Panc1 (cell line): ENCODE data around the gene CORO7. TPM values are rescaled to one million over a fixed set of nuclear protein-coding genes. Genes with fewer than 3 reads are reported as not detected.
"Not testable (repeated sequence)": the region's sequence is repeated elsewhere in the genome, so short reads cannot be mapped to it uniquely, and the experiment has no call there.

Source experiments
- ATAC-seq: fragments of 200-7000 bp; cut with Tn5 transposase; 2 replicates; pipeline ENCODE4 v1.9.1; 2020; ENCODE audit warnings: mild to moderate bottlenecking, moderate library complexity
- BruUV-seq: library from RNA; stranded (reverse); fragments of 400-500 nt; replicated peaks from 2 replicates; lab custom pipeline; 2021; lab: Mats Ljungman, UMichigan
- CTCF ChIA-PET: fragments of 300-600 bp; sonication (Branson Sonifier 250); formaldehyde crosslinking; loops from one replicate; lab custom pipeline; 2022; ENCODE audit warnings: antibody characterized with exemption; lab: Charles Lee
- POLR2A ChIA-PET: fragments of 300-600 bp; sonication (Branson Sonifier 250); formaldehyde crosslinking; loops from one replicate; lab custom pipeline; 2022; ENCODE audit warnings: antibody characterized with exemption; lab: Charles Lee
- DNase-seq: peaks from one replicate; pipeline ENCODE4 v3.0.0-alpha.2; 2010; ENCODE audit warnings: low read depth, low spot score
- H3K27ac ChIP-seq: 2 replicates; pipeline ENCODE4 v1.5.1; 2011; ENCODE audit warnings: mild to moderate bottlenecking, low read length, inconsistent platforms
- H3K27me3 ChIP-seq: fragments of 200-500 bp; sonication (Bioruptor generic); 2 replicates; pipeline ENCODE4 v1.6.0; 2014; ENCODE audit warnings: low read length, inconsistent platforms; ENCODE audit not compliant: control insufficient read depth, insufficient read depth
- H3K36me3 ChIP-seq: fragments of 200-500 bp; sonication (Bioruptor generic); 2 replicates; pipeline ENCODE4 v1.5.1; 2014; ENCODE audit warnings: inconsistent platforms, mild to moderate bottlenecking, low read length, moderate library complexity; ENCODE audit not compliant: control insufficient read depth, insufficient read depth
- H3K4me1 ChIP-seq: 2 replicates; pipeline ENCODE4 v1.5.1; 2011; ENCODE audit warnings: inconsistent platforms, mild to moderate bottlenecking, low read length, moderate library complexity; ENCODE audit not compliant: control insufficient read depth, insufficient read depth
- H3K4me3 ChIP-seq, 2 experiments: 2 replicates each; pipeline ENCODE4 v1.5.1; 2011 to 2012; ENCODE audit warnings: low read depth in 2 of 2, low read length in 2 of 2, mild to moderate bottlenecking in 2 of 2, inconsistent platforms in 1 of 2, moderate library complexity in 1 of 2
- H3K9me3 ChIP-seq: fragments of 200-500 bp; sonication (Bioruptor generic); 2 replicates; pipeline ENCODE4 v1.5.1; 2014; ENCODE audit warnings: low read depth, mild to moderate bottlenecking, inconsistent platforms, low read length, moderate library complexity; ENCODE audit not compliant: control insufficient read depth, insufficient read depth
- CTCF ChIP-seq: fragments of 450-650 bp; IDR thresholded peaks from 2 replicates; pipeline ENCODE4 v1.5.1; 2017; ENCODE audit warnings: mild to moderate bottlenecking
- POLR2AphosphoS5 ChIP-seq: IDR thresholded peaks from 2 replicates; pipeline ENCODE4 v1.6.1; 2012; ENCODE audit warnings: mild to moderate bottlenecking, low read depth, low read length, moderate library complexity
- REST ChIP-seq, 2 experiments: IDR thresholded peaks; 2 replicates each; pipeline ENCODE4 v1.6.1; 2011 to 2012; ENCODE audit warnings: low read depth in 2 of 2, control low read depth in 1 of 2, low read length in 1 of 2, mild to moderate bottlenecking in 1 of 2, moderate library complexity in 1 of 2; ENCODE audit not compliant: insufficient read depth in 1 of 2
- SIN3A ChIP-seq: IDR thresholded peaks from 2 replicates; pipeline ENCODE4 v1.6.1; 2012; ENCODE audit warnings: low read depth, mild to moderate bottlenecking, low read length, moderate library complexity, borderline replicate concordance; ENCODE audit not compliant: insufficient read depth
- TCF7L2 ChIP-seq: IDR thresholded peaks from 2 replicates; pipeline ENCODE4 v1.6.1; 2011; ENCODE audit warnings: mild to moderate bottlenecking, low read depth, low read length, inconsistent platforms
- in situ Hi-C: cut with HindIII; loops from 2 replicates; pipeline ENCODE4 v1.10.0; 2016; ENCODE audit warnings: low sequenced_read_pairs, low pct_unique_long_range_greater_than_20kb
- intact Hi-C: fragments of 100-400 bp; cut with micrococcal nuclease; formaldehyde crosslinking; loops from one replicate; pipeline ENCODE4 v1.10.0; 2022; ENCODE audit not compliant: unreplicated experiment
- total RNA-seq: library from RNA; stranded (reverse); gene quantifications from one replicate; pipeline ENCODE4 v1.2.1, GENCODE V29; 2021; ENCODE audit not compliant: unreplicated experiment

CORO7 gene
- total RNA-seq, 1 experiment from 2014 or later = 37.5 TPM

GRCh38 chr16:4344983-4345835 lies 71.2 kb downstream of the CORO7 start:
- Histone ChIP-seq H3K27ac (peak overlapping the region; percentile 40; the same call in 1 of the 2 replicates), H3K4me3 (peak overlapping the region in 1 of 2 experiments; percentile 37; a peak in 1 of 4 replicates), H3K36me3 (no peaks in the 10 kb centered on the region), H3K27me3 (no peaks in the 10 kb centered on the region), H3K4me1 (peaks cover 63% of the 10 kb centered on the region), H3K9me3 (no peaks in the 10 kb centered on the region)
- ATAC-seq (peak; percentile 71), DNase-seq (no peak)
- in situ Hi-C loops (no loop called here), intact Hi-C loops (no loop called here)
- CTCF ChIA-PET = no interaction called here
- POLR2A ChIA-PET = interaction anchor here (1.1 to 1.4 kb wide), 2 partner anchors 24 to 74 kb away, joined by 3 read pairs; no protein-coding TSS in a partner anchor
- BruUV-seq = no TSS peak
- TF ChIP-seq POLR2AphosphoS5 (0 out of 2 replicates have a peak, but pooled peaks have one; percentile 21), REST (IDR thresholded peaks at IDR 0.05; ENCODE audit: insufficient read depth in 1 of 2, low read depth in 2 of 2, low read length in 1 of 2) (no peak)

GRCh38 chr16:4344300-4344982 lies 72.0 kb downstream of the CORO7 start:
- POLR2A ChIA-PET, intact Hi-C loops, H3K36me3 ChIP-seq, DNase-seq, ATAC-seq, CTCF ChIA-PET, H3K27me3 ChIP-seq, H3K9me3 ChIP-seq, in situ Hi-C loops, BruUV-seq: not testable (repeated sequence)
- Histone ChIP-seq H3K4me3 (peak overlapping the region in 1 of 2 experiments; percentile 37; a peak in 1 of 4 replicates), H3K27ac (peak overlapping the region; percentile 40), H3K4me1 (peaks cover 64% of the 10 kb centered on the region)

- TF ChIP-seq REST (IDR thresholded peaks at IDR 0.05; ENCODE audit: insufficient read depth in 1 of 2, low read depth in 2 of 2, low read length in 1 of 2) (no peak), CTCF (no peak), POLR2AphosphoS5 (no peak), TCF7L2 (no peak), SIN3A (no peak)
- BruUV-seq = no TSS peak
- POLR2A ChIA-PET = no interaction called here
Observed at GRCh38 chr16:4342866-4343744, 73.3 kb downstream of the CORO7 start.

More at GRCh38 chr16:4342866-4343744, 73.3 kb downstream of the CORO7 start:
- Histone ChIP-seq H3K27me3 (no peaks in the 10 kb centered on the region), H3K9me3 (no peaks in the 10 kb centered on the region), H3K4me3 (no peak overlapping the region), H3K27ac (no peak overlapping the region), H3K36me3 (no peaks in the 10 kb centered on the region; the same call in 1 of the 2 replicates), H3K4me1 (peaks cover 71% of the 10 kb centered on the region)
- DNase-seq = no peak
- in situ Hi-C loops = no loop called here
- ATAC-seq = no peak
- CTCF ChIA-PET = no interaction called here
- intact Hi-C loops = no loop called here
